ENCODE measurements around the gene BCAS3.

DNA sequence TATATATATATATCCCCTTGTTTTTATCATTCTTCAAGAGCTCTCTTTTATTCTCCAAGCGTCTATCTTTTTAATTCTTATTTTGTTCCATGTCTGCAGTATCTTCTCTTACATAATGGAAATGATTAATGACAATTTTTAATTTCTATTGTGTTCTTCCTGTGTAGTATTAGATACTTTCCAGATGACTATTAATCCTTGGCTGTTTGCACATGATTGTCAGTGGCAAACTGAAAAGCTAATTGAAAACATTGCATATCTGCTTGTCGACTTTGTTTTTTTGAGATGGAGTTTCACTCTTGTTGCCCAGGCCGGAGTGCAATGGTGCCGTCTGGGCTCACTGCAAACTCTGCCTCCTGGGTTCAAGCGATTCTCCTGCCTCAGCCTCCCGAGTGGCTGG lies 124.7 kb downstream of the BCAS3 start:
- TF ChIP-seq, protein P1, sequence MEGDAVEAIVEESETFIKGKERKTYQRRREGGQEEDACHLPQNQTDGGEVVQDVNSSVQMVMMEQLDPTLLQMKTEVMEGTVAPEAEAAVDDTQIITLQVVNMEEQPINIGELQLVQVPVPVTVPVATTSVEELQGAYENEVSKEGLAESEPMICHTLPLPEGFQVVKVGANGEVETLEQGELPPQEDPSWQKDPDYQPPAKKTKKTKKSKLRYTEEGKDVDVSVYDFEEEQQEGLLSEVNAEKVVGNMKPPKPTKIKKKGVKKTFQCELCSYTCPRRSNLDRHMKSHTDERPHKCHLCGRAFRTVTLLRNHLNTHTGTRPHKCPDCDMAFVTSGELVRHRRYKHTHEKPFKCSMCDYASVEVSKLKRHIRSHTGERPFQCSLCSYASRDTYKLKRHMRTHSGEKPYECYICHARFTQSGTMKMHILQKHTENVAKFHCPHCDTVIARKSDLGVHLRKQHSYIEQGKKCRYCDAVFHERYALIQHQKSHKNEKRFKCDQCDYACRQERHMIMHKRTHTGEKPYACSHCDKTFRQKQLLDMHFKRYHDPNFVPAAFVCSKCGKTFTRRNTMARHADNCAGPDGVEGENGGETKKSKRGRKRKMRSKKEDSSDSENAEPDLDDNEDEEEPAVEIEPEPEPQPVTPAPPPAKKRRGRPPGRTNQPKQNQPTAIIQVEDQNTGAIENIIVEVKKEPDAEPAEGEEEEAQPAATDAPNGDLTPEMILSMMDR (IDR thresholded peaks at IDR 0.05 in 2 of 3, conservative IDR thresholded peaks at IDR 0.05 in 1 of 3; ENCODE audit: borderline replicate concordance in 1 of 3, insufficient read depth in 1 of 3, low read depth in 2 of 3, low read length in 2 of 3): no peak
- TF ChIP-seq POLR2A (IDR thresholded peaks at IDR 0.05; ENCODE audit: borderline replicate concordance, extremely low read depth, insufficient read depth, insufficient read length) (no peak), EZH2 (IDR thresholded peaks at IDR 0.05) (no peak), CEBPB (IDR thresholded peaks at IDR 0.05; ENCODE audit: low read depth) (no peak), TCF7L2 (IDR thresholded peaks at IDR 0.05; ENCODE audit: borderline replicate concordance, extremely low read depth, insufficient read depth, insufficient read length) (no peak)
- TF ChIP-seq, protein P2, sequence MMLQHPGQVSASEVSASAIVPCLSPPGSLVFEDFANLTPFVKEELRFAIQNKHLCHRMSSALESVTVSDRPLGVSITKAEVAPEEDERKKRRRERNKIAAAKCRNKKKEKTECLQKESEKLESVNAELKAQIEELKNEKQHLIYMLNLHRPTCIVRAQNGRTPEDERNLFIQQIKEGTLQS (IDR thresholded peaks at IDR 0.05): no peak

Measured in HCT116 (cell line).